Ishikawa (cell line): Measurements from ENCODE around the gene CCSER2.

Experiments used
- EP300 ChIP-seq: IDR thresholded peaks from 2 replicates; pipeline ENCODE4 v1.6.1; 2012; ENCODE audit warnings: borderline replicate concordance
- MAX ChIP-seq: IDR thresholded peaks from 2 replicates; pipeline ENCODE4 v1.6.1; 2012
- NFIC ChIP-seq: IDR thresholded peaks from 2 replicates; pipeline ENCODE4 v1.6.1; 2012
- RAD21 ChIP-seq: IDR thresholded peaks from 2 replicates; pipeline ENCODE4 v1.6.1; 2012; ENCODE audit warnings: low read depth
- REST ChIP-seq: IDR thresholded peaks from 2 replicates; pipeline ENCODE4 v1.6.1; 2012; ENCODE audit warnings: low read depth, mild to moderate bottlenecking
- ZBTB7A ChIP-seq: IDR thresholded peaks from 2 replicates; pipeline ENCODE4 v1.6.1; 2012; ENCODE audit warnings: low read depth

GRCh38 chr10:84358743-84359142 is 30.4 kb downstream of the CCSER2 start:
- TF ChIP-seq MAX (no peak), RAD21 (no peak), ZBTB7A (no peak), NFIC (no peak), REST (no peak), EP300 (no peak)
